Germinal center (tissue), 1 donor: Measurements from ENCODE around the gene ALDH1A1.
"Not testable (repeated sequence)": the region's sequence is repeated elsewhere in the genome, so short reads cannot be mapped to it uniquely, and the experiment has no call there.

ENCODE experiments used
- DNase-seq: peaks from one replicate; pipeline ENCODE4 v3.0.0; 2012; ENCODE audit warnings: mixed read lengths, low spot score

Gene ALDH1A1

GRCh38 chr9:72896439-72896838 lies 56.4 kb downstream of the ALDH1A1 start:
- no peak for DNase-seq

- no peak for DNase-seq
Observed at GRCh38 chr9:72895122-72895521, 57.7 kb downstream of the ALDH1A1 start.

GRCh38 chr9:72894342-72894741 lies 58.5 kb downstream of the ALDH1A1 start:
- DNase-seq, result no peak

GRCh38 chr9:72893437-72893836 lies 59.4 kb downstream of the ALDH1A1 start:
- DNase-seq, result no peak

GRCh38 chr9:72891043-72891442 lies 61.8 kb downstream of the ALDH1A1 start:
- no peak for DNase-seq

GRCh38 chr9:72888943-72889342 lies 63.9 kb downstream of the ALDH1A1 start:
- DNase-seq, result no peak

- DNase-seq, result no peak
Observed at GRCh38 chr9:72888067-72888466, 64.8 kb downstream of the ALDH1A1 start.

- no peak for DNase-seq
Observed at GRCh38 chr9:72886386-72886785, 66.5 kb downstream of the ALDH1A1 start.

GRCh38 chr9:72884508-72884907 lies 68.3 kb downstream of the ALDH1A1 start:
- DNase-seq, result no peak

- DNase-seq, result no peak
Observed at GRCh38 chr9:72883875-72884274, 69.0 kb downstream of the ALDH1A1 start.

- no peak for DNase-seq
Observed at GRCh38 chr9:72882117-72882775, 70.6 kb downstream of the ALDH1A1 start.

- no peak for DNase-seq
Observed at GRCh38 chr9:72880821-72881220, 72.0 kb downstream of the ALDH1A1 start.

- DNase-seq, result no peak
Observed at GRCh38 chr9:72875221-72875620, 77.6 kb downstream of the ALDH1A1 start.

- no peak for DNase-seq
Observed at GRCh38 chr9:72874344-72874743, 78.5 kb downstream of the ALDH1A1 start.

GRCh38 chr9:72873456-72873855 lies 79.4 kb downstream of the ALDH1A1 start:
- DNase-seq, result no peak

- DNase-seq, result no peak
Observed at GRCh38 chr9:72872718-72873117, 80.1 kb downstream of the ALDH1A1 start.

GRCh38 chr9:72871685-72872084 lies 81.2 kb downstream of the ALDH1A1 start:
- no peak for DNase-seq

GRCh38 chr9:72864327-72864726 lies 88.5 kb downstream of the ALDH1A1 start:
- DNase-seq, result no peak

GRCh38 chr9:72863456-72864094 lies 89.3 kb downstream of the ALDH1A1 start:
- DNase-seq, result no peak

GRCh38 chr9:72862788-72863187 lies 90.1 kb downstream of the ALDH1A1 start:
- not testable (repeated sequence) for DNase-seq

- no peak for DNase-seq
Observed at GRCh38 chr9:72858089-72858912, 94.6 kb downstream of the ALDH1A1 start.

GRCh38 chr9:72857624-72857996 lies 95.2 kb downstream of the ALDH1A1 start:
- no peak for DNase-seq

GRCh38 chr9:72856972-72857623 lies 95.8 kb downstream of the ALDH1A1 start:
- DNase-seq, result no peak
